LNCAP (cell line): ENCODE results near the gene SMARCA4.

Experiments used
- TF ChIP-seq, protein P1 (sequence below): fragments of 450-650 bp; IDR thresholded peaks from 2 replicates; pipeline ENCODE4 v1.5.1; 2017; ENCODE audit warnings: mild to moderate bottlenecking

The SMARCA4 gene

GRCh38 chr19:10988921-10989320, 28.1 kb downstream of the SMARCA4 start:
- TF ChIP-seq, protein P1, sequence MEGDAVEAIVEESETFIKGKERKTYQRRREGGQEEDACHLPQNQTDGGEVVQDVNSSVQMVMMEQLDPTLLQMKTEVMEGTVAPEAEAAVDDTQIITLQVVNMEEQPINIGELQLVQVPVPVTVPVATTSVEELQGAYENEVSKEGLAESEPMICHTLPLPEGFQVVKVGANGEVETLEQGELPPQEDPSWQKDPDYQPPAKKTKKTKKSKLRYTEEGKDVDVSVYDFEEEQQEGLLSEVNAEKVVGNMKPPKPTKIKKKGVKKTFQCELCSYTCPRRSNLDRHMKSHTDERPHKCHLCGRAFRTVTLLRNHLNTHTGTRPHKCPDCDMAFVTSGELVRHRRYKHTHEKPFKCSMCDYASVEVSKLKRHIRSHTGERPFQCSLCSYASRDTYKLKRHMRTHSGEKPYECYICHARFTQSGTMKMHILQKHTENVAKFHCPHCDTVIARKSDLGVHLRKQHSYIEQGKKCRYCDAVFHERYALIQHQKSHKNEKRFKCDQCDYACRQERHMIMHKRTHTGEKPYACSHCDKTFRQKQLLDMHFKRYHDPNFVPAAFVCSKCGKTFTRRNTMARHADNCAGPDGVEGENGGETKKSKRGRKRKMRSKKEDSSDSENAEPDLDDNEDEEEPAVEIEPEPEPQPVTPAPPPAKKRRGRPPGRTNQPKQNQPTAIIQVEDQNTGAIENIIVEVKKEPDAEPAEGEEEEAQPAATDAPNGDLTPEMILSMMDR = no peak

- TF ChIP-seq, protein P1 = no peak
Measured at GRCh38 chr19:10991076-10991475, 30.2 kb downstream of the SMARCA4 start.

DNA sequence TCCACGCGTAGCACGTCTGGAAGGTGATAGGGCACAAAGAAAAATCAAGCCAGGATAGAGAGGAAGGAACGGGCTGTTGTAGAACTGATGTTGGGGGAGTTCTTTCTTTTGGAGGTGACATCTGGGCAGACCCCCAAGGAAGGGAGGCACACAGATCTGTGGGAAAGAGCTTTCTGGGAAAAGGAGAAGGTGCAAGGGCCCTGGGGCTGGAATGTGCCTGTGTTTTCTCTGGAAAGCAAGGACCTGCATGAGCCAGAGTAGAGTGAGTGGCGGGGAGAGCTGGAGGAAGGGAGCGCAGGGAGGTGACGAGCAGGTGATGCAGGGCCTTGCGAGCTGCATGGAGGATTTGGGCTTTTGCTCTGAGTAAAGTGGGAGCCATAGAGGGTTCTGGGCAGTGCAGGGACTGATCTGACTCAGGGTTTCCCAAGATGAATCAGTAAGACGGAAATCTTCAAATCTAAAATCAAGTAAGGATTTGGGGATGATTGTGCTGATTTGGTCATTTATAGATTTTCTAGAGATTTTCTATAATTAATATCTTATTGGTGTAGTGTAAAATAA, 30.8 kb downstream of the SMARCA4 start:
- TF ChIP-seq, protein P1 = no peak

DNA sequence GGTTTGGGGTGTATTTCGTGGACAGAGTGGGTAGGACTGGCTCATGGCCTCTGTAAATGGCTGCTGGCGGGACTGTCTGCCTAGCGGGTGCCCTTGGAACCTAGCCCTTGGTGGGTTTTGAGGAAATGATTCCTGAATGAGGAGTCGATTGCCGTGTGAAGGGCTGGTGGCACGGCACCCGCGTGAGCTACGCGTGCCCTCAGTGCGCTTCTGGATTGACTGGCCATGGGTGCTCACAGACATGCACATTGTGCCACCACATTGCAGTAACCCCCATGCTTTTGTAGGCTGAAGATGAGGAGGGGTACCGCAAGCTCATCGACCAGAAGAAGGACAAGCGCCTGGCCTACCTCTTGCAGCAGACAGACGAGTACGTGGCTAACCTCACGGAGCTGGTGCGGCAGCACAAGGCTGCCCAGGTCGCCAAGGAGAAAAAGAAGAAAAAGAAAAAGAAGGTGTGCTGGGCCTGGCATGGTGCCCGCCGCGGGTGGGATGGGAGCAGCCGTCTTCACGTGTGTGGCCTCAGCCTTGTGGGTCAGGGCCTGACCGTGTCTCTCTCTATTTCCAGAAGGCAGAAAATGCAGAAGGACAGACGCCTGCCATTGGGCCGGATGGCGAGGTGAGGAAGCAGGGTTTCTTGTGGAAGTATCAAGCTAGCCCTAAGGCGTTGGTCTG, 35.2 kb downstream of the SMARCA4 start:
- TF ChIP-seq, protein P1 = no peak

DNA sequence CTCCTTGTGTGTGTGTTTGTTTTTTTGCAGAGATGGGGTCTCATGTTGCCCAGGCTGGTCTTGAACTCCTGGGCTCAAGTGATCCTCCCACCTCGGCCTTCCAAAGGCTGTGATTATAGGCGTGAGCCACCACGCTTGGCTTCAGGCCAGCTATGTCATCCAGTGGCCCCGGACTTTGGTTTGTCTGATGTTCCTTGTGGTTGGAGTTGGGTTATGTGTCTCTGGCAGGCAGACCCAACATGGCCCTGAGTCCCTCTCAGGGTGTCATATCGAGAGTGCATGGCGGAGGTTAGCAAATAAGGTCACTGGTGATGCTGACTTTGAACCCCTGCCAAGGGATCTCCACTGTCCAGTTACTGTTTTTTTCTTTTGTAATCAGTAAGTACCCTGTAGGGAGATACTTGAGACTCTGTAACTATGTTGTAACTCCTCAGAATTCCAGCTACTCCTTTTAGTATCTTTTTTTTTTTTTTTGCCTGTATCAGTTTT, 37.3 kb downstream of the SMARCA4 start:
- TF ChIP-seq, protein P1 = no peak

- TF ChIP-seq, protein P1 = no peak
Measured at GRCh38 chr19:10998666-10999065, 37.8 kb downstream of the SMARCA4 start.

DNA sequence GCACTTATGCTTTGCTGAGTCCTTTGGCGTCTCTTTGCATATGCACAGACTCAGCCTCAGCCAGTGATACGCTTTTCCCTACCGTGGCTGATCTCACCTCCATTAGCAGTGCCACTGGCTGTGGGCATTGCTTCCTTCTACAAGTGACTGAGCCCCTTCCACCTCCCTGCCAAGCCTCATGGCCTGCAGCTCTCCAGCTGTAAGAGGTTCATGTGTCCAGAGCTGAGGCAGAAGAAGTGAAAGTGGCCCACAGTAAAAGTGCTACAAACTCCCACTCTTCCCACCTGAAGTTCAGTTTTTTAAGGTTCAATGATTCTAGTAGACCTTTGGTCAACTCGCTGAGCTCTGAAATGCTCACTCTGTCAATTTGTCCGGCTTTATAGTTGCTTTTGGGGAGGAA, 44.7 kb downstream of the SMARCA4 start:
- TF ChIP-seq, protein P1 = no peak
